Esophagus squamous epithelium (tissue), 5 donors: ENCODE data around the gene MAGOHB. TPM values are rescaled to one million over a fixed set of nuclear protein-coding genes. Genes with fewer than 3 reads are reported as not detected.
A peak's percentile ranks its signal among the peaks of the same experiment; 100 is the strongest.

ENCODE experiments used
- DNase-seq: peaks from one replicate; lab custom pipeline; 2025; lab: John Stamatoyannopoulos, UW
- H3K27ac ChIP-seq, 4 donors: fragments of 200-600 bp; sonication (generic); one replicate each; pipeline ENCODE4 v1.5.1; 2016 to 2019; ENCODE audit warnings: mild to moderate bottlenecking in 1 of 4
- H3K27me3 ChIP-seq, 4 donors: fragments of 200-600 bp; sonication (generic); 1 replicate in 3 of 4; 2 replicates in 1 of 4; pipeline versions ENCODE4 v1.5.1 to v1.6.0; 2017 to 2021; ENCODE audit warnings: antibody characterized with exemption in 1 of 4
- H3K36me3 ChIP-seq, 3 donors: fragments of 200-600 bp; sonication (generic); one replicate each; pipeline ENCODE4 v1.5.1; 2016 to 2019
- H3K4me1 ChIP-seq, 3 donors: fragments of 200-600 bp; sonication (generic); one replicate each; pipeline ENCODE4 v1.5.1; 2017 to 2019
- H3K4me3 ChIP-seq, 4 donors: fragments of 200-600 bp; sonication (generic); 1 replicate in 3 of 4; 2 replicates in 1 of 4; pipeline ENCODE4 v1.5.1; 2016 to 2019; ENCODE audit warnings: mild to moderate bottlenecking in 2 of 4, moderate library complexity in 1 of 4
- H3K9me3 ChIP-seq, 3 donors: fragments of 200-600 bp; sonication (generic); one replicate each; pipeline ENCODE4 v1.5.1; 2016 to 2019
- POLR2A ChIP-seq, 4 donors: fragments of 450-650 bp; IDR thresholded peaks; one replicate each; pipeline ENCODE4 v1.6.1; 2017; ENCODE audit warnings: antibody characterized with exemption in 4 of 4, mild to moderate bottlenecking in 4 of 4, moderate library complexity in 3 of 4
- WGBS, 2 donors: methylation state at CpG; one replicate each; pipeline ENCODE4 v1.1.5; 2018; 5-methylcytosine and 5-hydroxymethylcytosine counted together
- intact Hi-C: fragments of 100-400 bp; cut with DNase I; formaldehyde crosslinking; loops from one replicate; pipeline ENCODE4 v1.15.0; 2022
- total RNA-seq, 4 donors: library from RNA; depleted of rRNA; stranded (reverse); fragments of >200 nt; gene quantifications; one replicate each; pipeline ENCODE4 v1.1.0, GENCODE V29; 2016
- TF ChIP-seq, protein P1 (sequence below), 6 experiments: fragments of 450-650 bp in 4 of 6; fragments of 200-600 bp in 2 of 6; sonication (generic) in 2 of 6; IDR thresholded peaks; one replicate each; pipeline ENCODE4 v1.5.1; 2016 to 2019; ENCODE audit warnings: antibody characterized with exemption in 6 of 6, mild to moderate bottlenecking in 4 of 6, moderate library complexity in 4 of 6
- donor health status: DM: yes; HTN: yes; CAD: no.

MAGOHB gene
- total RNA-seq, 4 donors from 2014 or later, result 5.4 to 25.1 (median 9.8) TPM

DNA sequence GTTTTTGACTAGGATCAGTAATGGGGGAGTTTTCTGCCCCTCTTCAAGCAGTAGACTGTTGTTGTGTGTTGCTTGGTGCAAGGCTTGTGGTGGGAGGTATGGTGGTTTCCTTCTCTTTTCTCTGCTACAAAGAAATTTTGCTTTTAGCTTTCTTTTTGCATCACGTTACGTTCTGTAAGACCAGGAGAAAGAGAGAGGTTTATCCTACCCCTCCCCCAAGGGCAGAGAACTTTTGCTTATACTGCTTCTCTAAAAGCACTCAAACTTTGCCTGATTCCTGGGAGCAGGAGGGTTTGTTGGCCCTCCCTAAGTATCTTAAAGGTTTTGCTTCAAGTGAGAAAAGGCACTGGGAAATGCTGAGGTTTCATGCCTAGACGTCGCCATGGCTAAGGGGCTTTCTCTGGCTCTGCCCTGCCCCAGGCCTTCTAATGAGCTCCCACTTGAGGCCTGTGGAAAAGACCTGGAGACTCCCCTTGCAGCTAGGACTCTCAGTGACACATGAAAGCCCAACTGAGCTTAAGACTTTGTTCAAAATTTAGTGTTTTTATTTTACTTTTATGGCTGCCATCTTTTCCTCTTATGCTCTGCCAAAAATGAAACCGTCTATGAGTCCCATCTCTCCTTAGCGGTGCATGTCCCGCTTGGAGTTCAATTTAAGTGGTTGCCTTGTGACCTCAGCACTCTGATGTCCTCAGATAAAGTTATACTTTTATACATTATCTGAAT, 58.5 kb downstream of the MAGOHB start:
- H3K4me1 ChIP-seq, result no peaks in the 10 kb centered on the region
- H3K4me3 ChIP-seq, result no peak overlapping the region
- 84 to 90% methylated on average over 7 of the region's 7 CpGs for WGBS, 2 donors
- no peaks in the 10 kb centered on the region for H3K36me3 ChIP-seq
- no peak for DNase-seq
- no peaks in the 10 kb centered on the region for H3K27me3 ChIP-seq
- H3K27ac ChIP-seq, result peak overlapping the region in 1 of 4 donors; percentile 48
- TF ChIP-seq POLR2A (IDR thresholded peaks at IDR 0.05), result no peak
- intact Hi-C loops, result no loop called here
- H3K9me3 ChIP-seq, result no peaks in the 10 kb centered on the region

DNA sequence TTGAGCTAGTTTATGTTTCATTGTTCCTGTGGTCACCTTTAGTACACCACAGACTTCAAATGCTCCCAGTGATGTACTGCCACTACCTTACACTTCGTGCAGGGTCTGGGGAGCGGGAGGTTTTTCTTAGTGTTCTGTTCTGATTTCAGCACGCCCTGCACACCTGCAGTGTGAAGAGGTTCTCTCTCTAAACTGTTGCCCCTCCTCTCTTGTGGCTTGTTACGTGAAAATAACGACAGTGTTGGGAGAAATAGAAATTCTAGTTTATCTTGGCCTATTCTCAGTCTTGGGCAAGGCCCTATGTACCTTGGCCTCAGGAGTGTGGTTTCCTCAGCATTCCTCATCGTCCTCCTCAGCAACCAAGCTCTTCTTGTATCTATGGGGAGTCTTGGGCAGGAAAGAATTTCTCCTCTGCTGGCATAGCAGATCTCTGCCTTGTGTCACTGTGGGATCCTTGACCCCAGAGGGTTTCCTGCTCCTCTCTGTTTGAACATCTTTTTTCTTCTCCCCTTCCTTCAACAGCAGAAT, 59.1 kb downstream of the MAGOHB start:
- H3K4me3 ChIP-seq, result no peak overlapping the region
- no peaks in the 10 kb centered on the region for H3K4me1 ChIP-seq
- peak overlapping the region in 1 of 4 donors; percentile 48 for H3K27ac ChIP-seq
- H3K27me3 ChIP-seq, result no peaks in the 10 kb centered on the region
- no peaks in the 10 kb centered on the region for H3K9me3 ChIP-seq
- intact Hi-C loops, result no loop called here
- WGBS, 2 donors, result 73 to 80% methylated on average over 4 to 6 of the region's 6 CpGs
- no peaks in the 10 kb centered on the region for H3K36me3 ChIP-seq
- DNase-seq, result no peak
- TF ChIP-seq, protein P1, sequence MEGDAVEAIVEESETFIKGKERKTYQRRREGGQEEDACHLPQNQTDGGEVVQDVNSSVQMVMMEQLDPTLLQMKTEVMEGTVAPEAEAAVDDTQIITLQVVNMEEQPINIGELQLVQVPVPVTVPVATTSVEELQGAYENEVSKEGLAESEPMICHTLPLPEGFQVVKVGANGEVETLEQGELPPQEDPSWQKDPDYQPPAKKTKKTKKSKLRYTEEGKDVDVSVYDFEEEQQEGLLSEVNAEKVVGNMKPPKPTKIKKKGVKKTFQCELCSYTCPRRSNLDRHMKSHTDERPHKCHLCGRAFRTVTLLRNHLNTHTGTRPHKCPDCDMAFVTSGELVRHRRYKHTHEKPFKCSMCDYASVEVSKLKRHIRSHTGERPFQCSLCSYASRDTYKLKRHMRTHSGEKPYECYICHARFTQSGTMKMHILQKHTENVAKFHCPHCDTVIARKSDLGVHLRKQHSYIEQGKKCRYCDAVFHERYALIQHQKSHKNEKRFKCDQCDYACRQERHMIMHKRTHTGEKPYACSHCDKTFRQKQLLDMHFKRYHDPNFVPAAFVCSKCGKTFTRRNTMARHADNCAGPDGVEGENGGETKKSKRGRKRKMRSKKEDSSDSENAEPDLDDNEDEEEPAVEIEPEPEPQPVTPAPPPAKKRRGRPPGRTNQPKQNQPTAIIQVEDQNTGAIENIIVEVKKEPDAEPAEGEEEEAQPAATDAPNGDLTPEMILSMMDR (IDR thresholded peaks at IDR 0.05), result no peak
- TF ChIP-seq POLR2A (IDR thresholded peaks at IDR 0.05), result no peak

Other genes with a start within 250 kb of the MAGOHB start
- 10 to 100 TPM in 1 of 4 donors, 1 to 10 TPM in 2, not detected in 1; 1.6 to 10.7 (median 1.9) TPM for gene KLRK1, start 223.6 kb downstream of the MAGOHB start, total RNA-seq
- 1 to 10 TPM in 2 of 4 donors, not detected in 2; 1.0 to 4.2 TPM for gene KLRC4, start 203.9 kb downstream of the MAGOHB start, total RNA-seq
- gene KLRC3, start 193.0 kb downstream of the MAGOHB start, total RNA-seq, result 1 to 10 TPM in 1 of 4 donors, not detected in 3; 1.5 TPM
- 1 to 10 TPM in 1 of 4 donors, under 1 TPM in 2, not detected in 1; 0.35 to 6.3 (median 0.83) TPM for gene KLRC2, start 177.6 kb downstream of the MAGOHB start, total RNA-seq
- 1 to 10 TPM in 2 of 4 donors, not detected in 2; 1.2 to 4.8 TPM for gene KLRC1, start 160.2 kb downstream of the MAGOHB start, total RNA-seq
- gene EIF2S3B, start 107.7 kb downstream of the MAGOHB start, total RNA-seq, result under 1 TPM; 0.18 to 0.50 (median 0.30) TPM
- gene STYK1, start 60.4 kb upstream of the MAGOHB start, total RNA-seq, result 10 to 100 TPM in 1 of 4 donors, 1 to 10 TPM in 3; 3.4 to 11.7 (median 8.2) TPM
- 100 to 1,000 TPM; 318 to 484 (median 370) TPM for gene YBX3, start 109.7 kb upstream of the MAGOHB start, total RNA-seq
- gene TAS2R7, start 189.0 kb upstream of the MAGOHB start, total RNA-seq, result under 1 TPM in 1 of 4 donors, not detected in 3; 0.40 TPM
- not detected for gene TAS2R8, start 193.7 kb upstream of the MAGOHB start, total RNA-seq
- gene TAS2R9, start 196.6 kb upstream of the MAGOHB start, total RNA-seq, result under 1 TPM in 1 of 4 donors, not detected in 3; 0.66 TPM
- under 1 TPM in 2 of 4 donors, not detected in 2; 0.26 to 0.38 TPM for gene TAS2R10, start 212.7 kb upstream of the MAGOHB start, total RNA-seq
- 100 to 1,000 TPM in 1 of 4 donors, 1 to 10 TPM in 1, under 1 TPM in 1, not detected in 1; 0.76 to 159 (median 1.4) TPM for gene PRR4, start 235.9 kb upstream of the MAGOHB start, total RNA-seq